GM18519 (cell line): ENCODE measurements around the gene BAIAP3.

Experiments
- ATAC-seq: cut with Tn5 transposase; IDR thresholded peaks from one replicate; pipeline ENCODE4 v1.9.1; 2021; ENCODE audit warnings: mild to moderate bottlenecking, moderate library complexity; ENCODE audit not compliant: unreplicated experiment, low FRiP score

Gene BAIAP3

GRCh38 chr16:1362807-1363206 lies 29.4 kb downstream of the BAIAP3 start:
- ATAC-seq, result no peak

- no peak for ATAC-seq
Measured at GRCh38 chr16:1363501-1364041, 30.1 kb downstream of the BAIAP3 start.

GRCh38 chr16:1364510-1364909 lies 31.1 kb downstream of the BAIAP3 start:
- ATAC-seq, result no peak

GRCh38 chr16:1366060-1366711 lies 32.7 kb downstream of the BAIAP3 start:
- no peak for ATAC-seq

GRCh38 chr16:1366712-1367299 lies 33.4 kb downstream of the BAIAP3 start:
- ATAC-seq, result no peak

GRCh38 chr16:1367486-1368174 lies 34.2 kb downstream of the BAIAP3 start:
- no peak for ATAC-seq

- ATAC-seq, result no peak
Measured at GRCh38 chr16:1371054-1371978, 37.9 kb downstream of the BAIAP3 start.

GRCh38 chr16:1372292-1372950 lies 39.0 kb downstream of the BAIAP3 start:
- ATAC-seq, result no peak

- no peak for ATAC-seq
Measured at GRCh38 chr16:1374418-1375297, 41.2 kb downstream of the BAIAP3 start.

GRCh38 chr16:1375298-1375640 lies 41.8 kb downstream of the BAIAP3 start:
- ATAC-seq, result no peak

- no peak for ATAC-seq
Measured at GRCh38 chr16:1375741-1376410, 42.4 kb downstream of the BAIAP3 start.

GRCh38 chr16:1377406-1378010 lies 44.1 kb downstream of the BAIAP3 start:
- ATAC-seq, result no peak

- no peak for ATAC-seq
Measured at GRCh38 chr16:1378087-1378803, 44.8 kb downstream of the BAIAP3 start.

- no peak for ATAC-seq
Measured at GRCh38 chr16:1378804-1379303, 45.4 kb downstream of the BAIAP3 start.

GRCh38 chr16:1379304-1380076 lies 46.0 kb downstream of the BAIAP3 start:
- ATAC-seq, result no peak

- ATAC-seq, result no peak
Measured at GRCh38 chr16:1380195-1380594, 46.8 kb downstream of the BAIAP3 start.
